Neutrophil (primary cell): Measurements from ENCODE around the gene INO80C.

Experiments used
- H3K27ac ChIP-seq: fragments of 200-600 bp; sonication (generic); 2 replicates; pipeline ENCODE4 v1.5.1; 2016; ENCODE audit warnings: mild to moderate bottlenecking, moderate library complexity
- H3K27me3 ChIP-seq: fragments of 200-600 bp; sonication (generic); 2 replicates; pipeline ENCODE4 v1.6.0; 2016; ENCODE audit warnings: mild to moderate bottlenecking
- H3K36me3 ChIP-seq: fragments of 200-600 bp; sonication (generic); 2 replicates; pipeline ENCODE4 v1.5.1; 2017
- H3K4me1 ChIP-seq, 2 experiments: fragments of 200-600 bp in 1 of 2; sonication (generic) in 1 of 2; 1 replicate in 1 of 2; 2 replicates in 1 of 2; pipeline versions ENCODE4 v1.5.1 to v1.6.1; 2013 to 2016; ENCODE audit warnings: low read depth in 1 of 2, low read length in 1 of 2, mild to moderate bottlenecking in 1 of 2, moderate library complexity in 1 of 2; ENCODE audit not compliant: control insufficient read depth in 1 of 2, insufficient read depth in 1 of 2
- H3K4me3 ChIP-seq, 2 experiments: fragments of 200-600 bp in 1 of 2; sonication (generic) in 1 of 2; 1 replicate in 1 of 2; 2 replicates in 1 of 2; pipeline ENCODE4 v1.5.1; 2013 to 2016; ENCODE audit warnings: low read depth in 1 of 2, low read length in 1 of 2, mild to moderate bottlenecking in 1 of 2, moderate library complexity in 1 of 2
- H3K9me3 ChIP-seq: fragments of 200-600 bp; sonication (generic); 2 replicates; pipeline ENCODE4 v1.5.1; 2016
- CTCF ChIP-seq: fragments of 200-600 bp; sonication (generic); IDR thresholded peaks from 2 replicates; pipeline ENCODE4 v1.5.1; 2016; ENCODE audit warnings: antibody characterized with exemption

Gene INO80C

DNA sequence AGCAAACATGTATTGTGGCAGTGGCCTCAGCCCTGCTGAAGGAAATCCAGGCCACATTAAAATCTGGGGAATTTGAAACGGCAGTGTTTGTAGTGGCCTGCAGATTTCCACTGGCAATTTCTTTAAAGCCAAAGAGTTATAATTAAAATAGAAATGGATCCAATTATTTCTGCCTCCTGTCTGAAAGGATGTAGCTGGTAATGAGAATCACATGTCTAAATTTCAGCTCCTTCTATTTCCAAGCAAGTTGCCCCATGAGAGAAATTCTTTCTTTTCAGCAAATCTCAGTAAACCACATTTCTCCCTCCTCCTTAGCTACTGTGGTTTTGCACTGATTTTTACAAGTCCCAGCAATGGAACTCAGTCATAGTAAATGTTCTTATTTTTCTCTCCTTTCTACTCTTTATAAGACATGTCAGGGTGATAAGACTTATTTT lies 65.2 kb downstream of the INO80C start:
- Histone ChIP-seq H3K4me1 (no peaks in the 10 kb centered on the region), H3K36me3 (no peaks in the 10 kb centered on the region), H3K9me3 (no peaks in the 10 kb centered on the region), H3K27ac (no peak overlapping the region), H3K4me3 (no peak overlapping the region), H3K27me3 (no peaks in the 10 kb centered on the region)
- TF ChIP-seq CTCF: no peak

GRCh38 chr18:35431374-35431741 lies 66.4 kb downstream of the INO80C start:
- Histone ChIP-seq H3K4me1 (no peaks in the 10 kb centered on the region), H3K4me3 (no peak overlapping the region), H3K27me3 (no peaks in the 10 kb centered on the region), H3K27ac (no peak overlapping the region), H3K36me3 (no peaks in the 10 kb centered on the region), H3K9me3 (no peaks in the 10 kb centered on the region)
- no peak for TF ChIP-seq CTCF

DNA sequence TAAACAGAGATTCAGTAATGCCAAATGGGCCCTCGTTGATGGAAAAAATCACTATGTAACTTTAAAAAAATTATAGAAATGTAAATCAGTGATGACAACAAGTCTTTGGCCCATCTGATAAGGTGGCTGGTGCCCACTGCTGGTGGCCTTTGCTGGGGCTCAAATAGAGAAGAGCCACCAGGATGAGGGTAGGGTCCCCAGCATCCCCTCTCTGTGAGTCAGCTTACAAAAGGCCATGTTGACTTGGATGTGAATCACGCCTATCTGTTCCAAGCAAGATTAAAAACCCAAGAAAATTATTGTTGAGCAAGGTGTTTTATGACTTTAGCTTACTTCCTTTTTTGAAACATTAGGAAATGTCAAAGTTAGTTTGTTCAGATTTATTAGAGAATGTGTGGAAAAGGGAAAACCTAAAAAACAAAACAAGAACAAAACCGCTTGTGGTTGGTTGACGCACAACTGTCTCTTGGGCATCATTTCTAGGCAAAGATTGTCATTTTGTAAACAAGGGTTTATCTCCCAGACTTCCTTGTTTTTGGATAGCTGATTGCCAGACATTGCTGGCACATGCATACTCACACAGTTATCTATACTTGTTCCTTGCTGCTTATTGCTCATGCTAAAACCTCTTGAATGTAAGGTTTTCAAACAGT lies 66.9 kb downstream of the INO80C start:
- no peak overlapping the region for H3K27ac ChIP-seq
- H3K4me3 ChIP-seq: no peak overlapping the region
- no peaks in the 10 kb centered on the region for H3K27me3 ChIP-seq
- no peaks in the 10 kb centered on the region for H3K36me3 ChIP-seq
- no peaks in the 10 kb centered on the region for H3K4me1 ChIP-seq
- H3K9me3 ChIP-seq: no peaks in the 10 kb centered on the region
- TF ChIP-seq CTCF: no peak

DNA sequence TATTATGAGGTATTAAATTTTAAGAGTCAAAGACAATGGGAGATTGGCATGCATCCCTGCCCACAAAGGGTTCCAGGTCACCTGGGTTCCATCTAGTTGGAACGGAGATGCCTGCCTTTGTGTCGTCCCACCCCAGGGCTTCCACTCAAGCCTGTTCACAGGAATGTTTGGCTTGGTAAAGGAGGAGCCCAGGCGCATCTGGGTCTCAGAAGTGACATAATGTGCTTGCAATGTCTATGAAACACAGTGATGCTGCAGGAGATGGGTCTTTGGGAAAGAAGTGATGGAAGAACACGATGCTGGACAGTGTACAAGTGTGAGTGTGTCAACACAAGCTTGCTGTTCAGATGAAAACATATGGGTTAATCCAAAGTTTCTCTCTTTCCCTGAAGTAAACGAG lies 71.0 kb downstream of the INO80C start:
- Histone ChIP-seq H3K36me3 (no peaks in the 10 kb centered on the region), H3K27ac (no peak overlapping the region), H3K4me1 (no peaks in the 10 kb centered on the region), H3K9me3 (no peaks in the 10 kb centered on the region), H3K27me3 (no peaks in the 10 kb centered on the region), H3K4me3 (no peak overlapping the region)
- TF ChIP-seq CTCF: no peak

GRCh38 chr18:35424356-35424755 lies 73.4 kb downstream of the INO80C start:
- no peak overlapping the region for H3K4me3 ChIP-seq
- no peaks in the 10 kb centered on the region for H3K9me3 ChIP-seq
- H3K4me1 ChIP-seq: no peaks in the 10 kb centered on the region
- TF ChIP-seq CTCF: no peak
- no peaks in the 10 kb centered on the region for H3K36me3 ChIP-seq
- no peaks in the 10 kb centered on the region for H3K27me3 ChIP-seq
- H3K27ac ChIP-seq: no peak overlapping the region

DNA sequence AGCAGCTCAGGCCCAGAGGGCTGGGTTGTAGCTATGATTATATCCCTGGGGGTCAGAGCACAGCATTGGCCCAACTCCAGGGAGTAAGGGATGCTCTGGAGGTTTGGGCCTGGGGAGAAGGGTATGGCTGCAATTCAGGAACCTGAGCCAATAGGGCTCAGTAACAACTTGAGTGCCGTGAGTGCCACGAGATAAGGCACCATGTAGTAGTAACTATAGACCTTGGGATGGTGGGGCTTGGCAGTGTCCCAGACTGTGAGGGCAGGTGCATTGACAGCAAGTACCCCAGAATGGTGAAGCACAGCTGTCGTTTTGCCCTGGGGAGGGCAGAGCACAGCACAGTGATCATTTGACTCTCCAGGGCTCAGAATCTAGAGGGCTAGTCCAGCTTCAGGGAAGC lies 75.5 kb downstream of the INO80C start:
- no peak overlapping the region for H3K27ac ChIP-seq
- no peak overlapping the region for H3K4me3 ChIP-seq
- no peaks in the 10 kb centered on the region for H3K27me3 ChIP-seq
- H3K36me3 ChIP-seq: no peaks in the 10 kb centered on the region
- H3K9me3 ChIP-seq: no peaks in the 10 kb centered on the region
- TF ChIP-seq CTCF: no peak
- H3K4me1 ChIP-seq: no peaks in the 10 kb centered on the region
